BLaER1 treated with 17β-estradiol and CSF1 and Interleukin-3, amounts not matched to agents 10 nM and 100 nM (cell line): Measurements from ENCODE around the gene SLC43A2.
A peak's percentile ranks its signal among the peaks of the same experiment; 100 is the strongest.
"Not testable (repeated sequence)": the region's sequence is repeated elsewhere in the genome, so short reads cannot be mapped to it uniquely, and the experiment has no call there.

Experiments used
- H3K27ac ChIP-seq, 11 experiments: shearing (Covaris generic); formaldehyde crosslinking; 2 replicates each; pipeline ENCODE4 v1.8.1; 2022
- H3K27me3 ChIP-seq, 11 experiments: shearing (Covaris generic); formaldehyde crosslinking; 2 replicates each; pipeline ENCODE4 v1.8.1; 2022
- H3K36me3 ChIP-seq, 11 experiments: shearing (Covaris generic); formaldehyde crosslinking; 2 replicates each; pipeline ENCODE4 v1.8.1; 2022
- H3K4me1 ChIP-seq, 10 experiments: shearing (Covaris generic); formaldehyde crosslinking; 2 replicates each; pipeline ENCODE4 v1.8.1; 2022
- H3K4me2 ChIP-seq, 11 experiments: shearing (Covaris generic); formaldehyde crosslinking; 2 replicates each; pipeline ENCODE4 v1.8.1; 2022
- H3K4me3 ChIP-seq, 10 experiments: shearing (Covaris generic); formaldehyde crosslinking; 2 replicates each; pipeline ENCODE4 v1.8.1; 2022
- H3K9ac ChIP-seq, 11 experiments: shearing (Covaris generic); formaldehyde crosslinking; 2 replicates each; pipeline ENCODE4 v1.8.1; 2022
- H3K9me3 ChIP-seq, 11 experiments: shearing (Covaris generic); formaldehyde crosslinking; replicated peaks in 1 of 11; 2 replicates each; pipeline ENCODE4 v1.8.1; 2022
- H4K20me1 ChIP-seq, 11 experiments: shearing (Covaris generic); formaldehyde crosslinking; 2 replicates each; pipeline ENCODE4 v1.8.1; 2022
- Cebpa-rat ChIP-seq, 11 experiments: shearing (Covaris generic); IDR thresholded peaks; 2 replicates each; pipeline ENCODE4 v1.8.1; 2022

SLC43A2 gene

GRCh38 chr17:1573932-1574696 is 54.5 kb downstream of the SLC43A2 start:
- peak overlapping the region in 4 of 10 experiments; percentile 28 to 59 (median 38); a peak in 7 of 20 replicates for H3K4me3 ChIP-seq
- no peaks in the 10 kb centered on the region for H4K20me1 ChIP-seq
- peak overlapping the region; percentile 87 to 100 (median 95) for H3K4me2 ChIP-seq
- peak overlapping the region; percentile 30 to 87 (median 82); a peak in 18 of 22 replicates for H3K9ac ChIP-seq
- peaks cover 61 to 89% (median 77%) of the 10 kb centered on the region in 10 experiments for H3K4me1 ChIP-seq
- no peaks in the 10 kb centered on the region for H3K27me3 ChIP-seq
- no peaks in the 10 kb centered on the region for H3K9me3 ChIP-seq
- peak overlapping the region in 9 of 11 experiments; percentile 89 to 99 (median 95); a peak in 16 of 22 replicates for H3K27ac ChIP-seq
- TF ChIP-seq Cebpa-rat (IDR thresholded peaks at IDR 0.05): no peak
- H3K36me3 ChIP-seq: peaks cover 0 to 38% (median 12%) of the 10 kb centered on the region in 11 experiments; a peak in 10 of 22 replicates

- Histone ChIP-seq H3K4me1 (peaks cover 48 to 81% (median 62%) of the 10 kb centered on the region in 10 experiments), H3K9ac (peak overlapping the region in 7 of 11 experiments; percentile 10 to 84 (median 26); a peak in 8 of 22 replicates), H3K4me2 (peak overlapping the region in 5 of 11 experiments; percentile 91 to 100 (median 98); a peak in 10 of 22 replicates), H3K27ac (peak overlapping the region in 4 of 11 experiments; percentile 0 to 48 (median 16); a peak in 5 of 22 replicates), H3K36me3 (peaks cover 0 to 33% (median 5%) of the 10 kb centered on the region in 11 experiments; a peak in 10 of 22 replicates)
- not testable (repeated sequence) for H3K27me3 ChIP-seq, H3K9me3 ChIP-seq, H3K4me3 ChIP-seq, H4K20me1 ChIP-seq
Measured at GRCh38 chr17:1572646-1573045, 56.0 kb downstream of the SLC43A2 start.

- Histone ChIP-seq H3K4me1 (peaks cover 44 to 82% (median 61%) of the 10 kb centered on the region in 10 experiments), H3K27ac (peak overlapping the region in 2 of 11 experiments; percentile 38 to 51; a peak in 1 of 22 replicates), H3K4me2 (peak overlapping the region in 9 of 11 experiments; percentile 2 to 95 (median 26); a peak in 6 of 22 replicates), H3K4me3 (no peak overlapping the region), H3K9ac (peak overlapping the region in 2 of 11 experiments; percentile 19 to 25; a peak in 2 of 22 replicates), H4K20me1 (no peaks in the 10 kb centered on the region), H3K27me3 (no peaks in the 10 kb centered on the region), H3K9me3 (no peaks in the 10 kb centered on the region), H3K36me3 (peaks cover 0 to 29% (median 5%) of the 10 kb centered on the region in 11 experiments; a peak in 10 of 22 replicates)
- no peak for TF ChIP-seq Cebpa-rat (IDR thresholded peaks at IDR 0.05)
Measured at GRCh38 chr17:1571341-1571704, 57.3 kb downstream of the SLC43A2 start.

GRCh38 chr17:1568950-1569810 is 59.5 kb downstream of the SLC43A2 start:
- no peak for TF ChIP-seq Cebpa-rat (IDR thresholded peaks at IDR 0.05)
- Histone ChIP-seq H3K36me3 (peaks cover 0 to 13% (median 0%) of the 10 kb centered on the region in 11 experiments; a peak in 8 of 22 replicates), H3K4me1 (peaks cover 27 to 73% (median 48%) of the 10 kb centered on the region in 10 experiments), H3K27ac (no peak overlapping the region), H3K9me3 (no peaks in the 10 kb centered on the region), H3K27me3 (peaks cover 0 to 6% (median 4%) of the 10 kb centered on the region in 11 experiments; a peak in 11 of 22 replicates), H4K20me1 (no peaks in the 10 kb centered on the region), H3K4me3 (no peak overlapping the region), H3K4me2 (0 out of 22 replicates have a peak overlapping the region, but pooled peaks of 2 of the 11 experiments have one; percentile 2 to 5), H3K9ac (no peak overlapping the region)

GRCh38 chr17:1566505-1567199 is 62.0 kb downstream of the SLC43A2 start:
- Histone ChIP-seq H4K20me1 (peaks cover 2 to 9% (median 5%) of the 10 kb centered on the region in 11 experiments; a peak in 21 of 22 replicates), H3K36me3 (no peaks in the 10 kb centered on the region), H3K27ac (peak overlapping the region in 9 of 11 experiments; percentile 38 to 78 (median 61); a peak in 17 of 22 replicates), H3K9ac (peak overlapping the region in 10 of 11 experiments; percentile 21 to 68 (median 54); a peak in 14 of 22 replicates), H3K27me3 (peaks cover 0 to 18% (median 13%) of the 10 kb centered on the region in 11 experiments; a peak in 13 of 22 replicates), H3K4me3 (peak overlapping the region in 3 of 10 experiments; percentile 20 to 40 (median 21); a peak in 4 of 20 replicates), H3K9me3 (no peaks in the 10 kb centered on the region), H3K4me1 (peaks cover 32 to 61% (median 41%) of the 10 kb centered on the region in 10 experiments), H3K4me2 (peak overlapping the region; percentile 36 to 81 (median 65))
- no peak for TF ChIP-seq Cebpa-rat (IDR thresholded peaks at IDR 0.05)

GRCh38 chr17:1565877-1566276 is 62.8 kb downstream of the SLC43A2 start:
- peak overlapping the region in 3 of 11 experiments; percentile 57 to 78 (median 62); a peak in 2 of 22 replicates for H3K27ac ChIP-seq
- H3K36me3 ChIP-seq: peaks cover 0 to 1% (median 0%) of the 10 kb centered on the region in 11 experiments; a peak in 1 of 22 replicates
- peak overlapping the region in 6 of 11 experiments; percentile 65 to 81 (median 70); a peak in 12 of 22 replicates for H3K4me2 ChIP-seq
- TF ChIP-seq Cebpa-rat (IDR thresholded peaks at IDR 0.05): no peak
- H3K27me3 ChIP-seq: peaks cover 0 to 18% (median 13%) of the 10 kb centered on the region in 11 experiments; a peak in 13 of 22 replicates
- H3K4me1 ChIP-seq: peaks cover 35 to 61% (median 41%) of the 10 kb centered on the region in 10 experiments
- no peak overlapping the region for H3K4me3 ChIP-seq
- H3K9me3 ChIP-seq: no peaks in the 10 kb centered on the region
- peak overlapping the region in 1 of 11 experiments; percentile 68; a peak in 3 of 22 replicates for H3K9ac ChIP-seq
- H4K20me1 ChIP-seq: peaks cover 10 to 17% (median 13%) of the 10 kb centered on the region in 11 experiments

- peak overlapping the region; percentile 90 to 99 (median 96) for H3K4me2 ChIP-seq
- peaks cover 0 to 19% (median 10%) of the 10 kb centered on the region in 11 experiments; a peak in 12 of 22 replicates for H3K36me3 ChIP-seq
- H4K20me1 ChIP-seq: peaks cover 29 to 35% (median 32%) of the 10 kb centered on the region in 11 experiments
- peaks cover 54 to 74% (median 60%) of the 10 kb centered on the region in 10 experiments for H3K4me1 ChIP-seq
- peak overlapping the region in 2 of 10 experiments; percentile 83 to 91; a peak in 3 of 20 replicates for H3K4me3 ChIP-seq
- no peak overlapping the region for H3K27ac ChIP-seq
- no peak for TF ChIP-seq Cebpa-rat (IDR thresholded peaks at IDR 0.05)
- peaks cover 0 to 18% (median 13%) of the 10 kb centered on the region in 11 experiments; a peak in 13 of 22 replicates for H3K27me3 ChIP-seq
- peak overlapping the region in 3 of 11 experiments; percentile 2 to 96 (median 94); a peak in 2 of 22 replicates for H3K9ac ChIP-seq
- no peaks in the 10 kb centered on the region for H3K9me3 ChIP-seq
Measured at GRCh38 chr17:1563786-1564613, 64.6 kb downstream of the SLC43A2 start.

- Histone ChIP-seq H3K9ac (peak overlapping the region; percentile 91 to 98 (median 94); a peak in 18 of 22 replicates), H3K4me1 (peaks cover 57 to 79% (median 62%) of the 10 kb centered on the region in 10 experiments), H3K27me3 (peaks cover 0 to 18% (median 13%) of the 10 kb centered on the region in 11 experiments; a peak in 13 of 22 replicates), H3K4me2 (peak overlapping the region; percentile 90 to 99 (median 96)), H3K27ac (peak overlapping the region in 7 of 11 experiments; percentile 87 to 91 (median 88); a peak in 11 of 22 replicates), H3K4me3 (peak overlapping the region; percentile 76 to 96 (median 88)), H3K36me3 (peaks cover 0 to 22% (median 13%) of the 10 kb centered on the region in 11 experiments; a peak in 12 of 22 replicates), H4K20me1 (peaks cover 32 to 41% (median 37%) of the 10 kb centered on the region in 11 experiments)
- H3K9me3 ChIP-seq: not testable (repeated sequence)
Measured at GRCh38 chr17:1563471-1563785, 65.2 kb downstream of the SLC43A2 start.
